Transverse colon (tissue), 4 donors: Measurements from ENCODE around the gene PLIN4.

Experiments used
- EP300 ChIP-seq: sonication (generic); formaldehyde crosslinking; IDR thresholded peaks from one replicate; pipeline ENCODE4 v1.6.1; 2017; ENCODE audit warnings: antibody characterized with exemption, low read depth
- POLR2A ChIP-seq: fragments of 450-650 bp; IDR thresholded peaks from one replicate; pipeline ENCODE4 v1.6.1; 2016; ENCODE audit warnings: antibody characterized with exemption, mild to moderate bottlenecking, moderate library complexity
- POLR2AphosphoS5 ChIP-seq, 3 donors: sonication (generic); formaldehyde crosslinking; IDR thresholded peaks; one replicate each; pipeline ENCODE4 v1.6.1; 2016; ENCODE audit warnings: antibody characterized with exemption in 3 of 3
- TF ChIP-seq, protein P1 (sequence below), 5 experiments: fragments of 200-600 bp in 3 of 5; fragments of 450-650 bp in 2 of 5; sonication (generic) in 3 of 5; IDR thresholded peaks; 1 replicate in 2 of 5; 2 replicates in 3 of 5; pipeline ENCODE4 v1.5.1; 2016 to 2017; ENCODE audit warnings: antibody characterized with exemption in 5 of 5, inconsistent platforms in 3 of 5, mild to moderate bottlenecking in 2 of 5, moderate library complexity in 1 of 5

DNA sequence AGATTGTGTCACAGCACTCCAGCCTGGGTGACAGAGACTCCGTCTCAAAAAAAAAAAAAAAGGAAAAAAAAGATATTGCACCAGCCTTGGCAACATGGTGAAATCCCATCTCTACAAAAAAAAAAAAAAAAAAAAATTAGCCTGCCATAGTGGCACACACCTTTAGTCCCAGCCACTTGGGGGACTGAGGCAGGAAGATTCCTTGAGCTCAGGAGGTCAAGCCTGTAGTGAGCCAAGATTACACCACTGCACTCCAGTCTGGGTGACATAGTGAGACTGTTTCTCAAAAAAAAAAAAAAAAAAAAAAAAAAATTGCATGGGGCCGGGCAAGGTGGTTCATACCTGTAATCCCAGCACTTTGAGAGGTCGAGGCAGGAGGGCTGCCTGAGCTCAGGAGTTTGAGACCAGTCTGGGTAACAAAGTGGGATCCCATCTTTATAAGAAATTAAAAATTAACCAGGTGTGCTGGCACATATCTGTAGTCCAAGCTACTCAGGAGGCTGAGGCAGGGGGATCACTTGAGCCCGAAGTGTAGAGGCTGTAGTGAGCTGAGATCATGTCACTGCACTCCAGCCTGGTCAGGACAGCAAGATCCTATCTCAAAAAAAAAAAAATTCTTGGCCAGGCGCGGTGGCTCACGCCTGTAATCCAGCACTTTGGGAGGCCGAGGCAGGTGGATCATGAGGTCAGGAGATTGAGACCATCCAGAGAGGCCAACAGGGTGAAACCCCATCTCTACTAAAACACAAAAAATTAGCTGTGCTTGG is 53.3 kb downstream of the PLIN4 start:
- no peak for TF ChIP-seq POLR2A
- TF ChIP-seq, protein P1, sequence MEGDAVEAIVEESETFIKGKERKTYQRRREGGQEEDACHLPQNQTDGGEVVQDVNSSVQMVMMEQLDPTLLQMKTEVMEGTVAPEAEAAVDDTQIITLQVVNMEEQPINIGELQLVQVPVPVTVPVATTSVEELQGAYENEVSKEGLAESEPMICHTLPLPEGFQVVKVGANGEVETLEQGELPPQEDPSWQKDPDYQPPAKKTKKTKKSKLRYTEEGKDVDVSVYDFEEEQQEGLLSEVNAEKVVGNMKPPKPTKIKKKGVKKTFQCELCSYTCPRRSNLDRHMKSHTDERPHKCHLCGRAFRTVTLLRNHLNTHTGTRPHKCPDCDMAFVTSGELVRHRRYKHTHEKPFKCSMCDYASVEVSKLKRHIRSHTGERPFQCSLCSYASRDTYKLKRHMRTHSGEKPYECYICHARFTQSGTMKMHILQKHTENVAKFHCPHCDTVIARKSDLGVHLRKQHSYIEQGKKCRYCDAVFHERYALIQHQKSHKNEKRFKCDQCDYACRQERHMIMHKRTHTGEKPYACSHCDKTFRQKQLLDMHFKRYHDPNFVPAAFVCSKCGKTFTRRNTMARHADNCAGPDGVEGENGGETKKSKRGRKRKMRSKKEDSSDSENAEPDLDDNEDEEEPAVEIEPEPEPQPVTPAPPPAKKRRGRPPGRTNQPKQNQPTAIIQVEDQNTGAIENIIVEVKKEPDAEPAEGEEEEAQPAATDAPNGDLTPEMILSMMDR (IDR thresholded peaks at IDR 0.05): no peak
- TF ChIP-seq POLR2AphosphoS5 (IDR thresholded peaks at IDR 0.05): no peak
- no peak for TF ChIP-seq EP300
